ENCODE measurements around the gene ASXL2.

DNA sequence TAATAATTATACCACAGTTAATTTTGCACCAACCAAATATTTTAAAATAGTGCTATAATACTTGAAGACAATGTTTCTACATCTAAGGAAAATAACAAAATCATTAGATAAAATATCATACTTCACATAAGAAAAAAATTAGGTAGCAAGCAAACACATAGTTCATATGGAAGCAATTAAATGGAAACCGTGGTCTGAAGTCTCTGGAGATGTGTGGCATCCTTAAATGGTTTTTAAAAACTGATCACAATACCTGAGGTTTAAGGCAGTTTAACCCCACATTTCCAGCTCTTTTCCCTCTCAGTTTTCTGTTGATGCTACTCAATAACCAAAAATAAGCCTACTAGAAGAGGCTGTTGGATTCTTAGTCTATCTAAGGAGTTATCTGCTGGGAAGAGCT is 71.3 kb downstream of the ASXL2 start:
- no peak for TF ChIP-seq POLR2A (IDR thresholded peaks at IDR 0.05)
- no peak for TF ChIP-seq CTCF (IDR thresholded peaks at IDR 0.05 in 8 of 11, conservative IDR thresholded peaks at IDR 0.05 in 3 of 11)
- TF ChIP-seq POLR2AphosphoS5 (IDR thresholded peaks at IDR 0.05) = no peak

Measured in spleen (tissue), 7 donors.